OCI-LY3 (cell line): ENCODE data around the gene VPS29.

Experiments used
- H2AFZ ChIP-seq: fragments of 200-600, 300-600 bp; shearing (Covaris generic); 2 replicates; pipeline ENCODE4 v1.6.0; 2014; ENCODE audit warnings: antibody characterized with exemption, low read depth, low read length
- H3K27ac ChIP-seq: fragments of 200-600, 300-600 bp; sonication (generic); 2 replicates; pipeline ENCODE4 v1.5.1; 2014; ENCODE audit warnings: mild to moderate bottlenecking, low read length, moderate library complexity, mixed read lengths
- H3K27me3 ChIP-seq: fragments of 200-600, 300-600 bp; sonication (generic); 2 replicates; pipeline ENCODE4 v1.6.1; 2014; ENCODE audit warnings: low read depth, low read length, mixed read lengths
- H3K36me3 ChIP-seq: fragments of 200-600, 300-600 bp; sonication (generic); replicated peaks from 2 replicates; pipeline ENCODE3; 2014; ENCODE audit warnings: low read depth, low read length, mixed read lengths
- H3K4me1 ChIP-seq: fragments of 300-600, 200-600 bp; sonication (generic); 2 replicates; pipeline ENCODE4 v1.6.1; 2014; ENCODE audit warnings: low read length, mixed read lengths
- H3K4me2 ChIP-seq: fragments of 200-600, 300-600 bp; sonication (generic); 2 replicates; pipeline ENCODE4 v1.6.1; 2014; ENCODE audit warnings: low read length, mixed read lengths
- H3K4me3 ChIP-seq: fragments of 300-600, 200-600 bp; sonication (generic); 2 replicates; pipeline ENCODE4 v1.5.1; 2014; ENCODE audit warnings: antibody characterized with exemption, mild to moderate bottlenecking, low read length, moderate library complexity
- H3K79me2 ChIP-seq: fragments of 300-600, 200-600 bp; shearing (Covaris generic); 2 replicates; pipeline ENCODE4 v1.6.1; 2014; ENCODE audit warnings: mild to moderate bottlenecking, low read length, mixed read lengths
- H3K9ac ChIP-seq: fragments of 300-600, 200-600 bp; shearing (Covaris generic); 2 replicates; pipeline ENCODE4 v1.6.0; 2014; ENCODE audit warnings: mild to moderate bottlenecking, low read length, moderate library complexity
- H3K9me3 ChIP-seq: fragments of 200-600, 300-600 bp; shearing (Covaris generic); 2 replicates; pipeline ENCODE4 v1.6.1; 2014; ENCODE audit warnings: low read length, mixed read lengths; ENCODE audit not compliant: insufficient read depth
- H4K20me1 ChIP-seq: fragments of 200-600, 300-600 bp; sonication (generic); 2 replicates; pipeline ENCODE4 v1.6.1; 2016; ENCODE audit warnings: low read length, mixed read lengths; ENCODE audit not compliant: insufficient read depth
- EZH2phosphoT487 ChIP-seq: fragments of 200-600 bp; shearing (Covaris generic); IDR thresholded peaks from 2 replicates; pipeline ENCODE4 v1.6.1; 2018; ENCODE audit warnings: antibody characterized with exemption, mixed run types, low read depth
- TF ChIP-seq, protein P1 (sequence below): fragments of 200-600, 300-600 bp; sonication (generic); IDR thresholded peaks from 2 replicates; pipeline ENCODE4 v1.5.1; 2014; ENCODE audit warnings: antibody characterized with exemption, low read length, low read depth

VPS29 gene

DNA sequence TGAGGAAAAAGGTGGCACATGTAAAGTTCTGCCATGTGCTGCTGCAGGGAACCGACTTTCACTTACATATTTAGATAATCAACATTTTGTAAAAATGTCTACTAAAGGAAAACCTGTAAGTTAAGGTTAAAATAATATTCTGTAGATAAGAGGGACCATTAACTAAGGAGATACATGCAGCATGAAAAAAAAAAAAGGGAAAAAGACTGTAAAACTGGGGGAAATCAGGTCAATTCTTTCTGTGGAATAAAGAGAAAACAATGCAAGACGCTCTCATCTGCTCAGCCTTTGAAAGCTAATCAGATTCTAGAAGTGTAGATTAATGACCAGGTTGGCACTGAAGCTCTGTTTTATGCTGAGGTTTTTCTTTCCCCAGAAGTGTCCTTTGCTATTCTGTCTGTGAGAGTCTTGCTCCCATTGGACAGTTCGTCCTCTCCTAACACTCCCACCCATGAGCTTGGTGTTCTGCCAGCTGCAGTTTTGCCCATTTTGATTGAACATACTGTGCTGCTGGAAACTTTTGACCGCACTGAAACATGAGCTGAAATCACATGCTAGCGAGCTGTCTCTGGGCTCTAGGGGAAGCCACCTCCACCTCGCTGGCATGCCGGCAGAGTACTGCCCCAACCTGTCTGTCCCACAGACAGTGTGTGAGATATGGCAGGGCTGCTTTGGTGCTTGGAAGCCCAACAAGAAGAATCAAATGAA, 41.5 kb upstream of the VPS29 start:
- Histone ChIP-seq H3K4me2 (no peak overlapping the region), H3K9me3 (no peaks in the 10 kb centered on the region), H3K4me3 (no peak overlapping the region), H2AFZ (no peak overlapping the region), H3K79me2 (peaks cover 51% of the 10 kb centered on the region), H3K36me3 (peaks cover 55% of the 10 kb centered on the region), H3K4me1 (peaks cover 11% of the 10 kb centered on the region), H4K20me1 (peaks cover 50% of the 10 kb centered on the region), H3K27ac (no peak overlapping the region), H3K9ac (no peak overlapping the region), H3K27me3 (no peaks in the 10 kb centered on the region)
- TF ChIP-seq, protein P1, sequence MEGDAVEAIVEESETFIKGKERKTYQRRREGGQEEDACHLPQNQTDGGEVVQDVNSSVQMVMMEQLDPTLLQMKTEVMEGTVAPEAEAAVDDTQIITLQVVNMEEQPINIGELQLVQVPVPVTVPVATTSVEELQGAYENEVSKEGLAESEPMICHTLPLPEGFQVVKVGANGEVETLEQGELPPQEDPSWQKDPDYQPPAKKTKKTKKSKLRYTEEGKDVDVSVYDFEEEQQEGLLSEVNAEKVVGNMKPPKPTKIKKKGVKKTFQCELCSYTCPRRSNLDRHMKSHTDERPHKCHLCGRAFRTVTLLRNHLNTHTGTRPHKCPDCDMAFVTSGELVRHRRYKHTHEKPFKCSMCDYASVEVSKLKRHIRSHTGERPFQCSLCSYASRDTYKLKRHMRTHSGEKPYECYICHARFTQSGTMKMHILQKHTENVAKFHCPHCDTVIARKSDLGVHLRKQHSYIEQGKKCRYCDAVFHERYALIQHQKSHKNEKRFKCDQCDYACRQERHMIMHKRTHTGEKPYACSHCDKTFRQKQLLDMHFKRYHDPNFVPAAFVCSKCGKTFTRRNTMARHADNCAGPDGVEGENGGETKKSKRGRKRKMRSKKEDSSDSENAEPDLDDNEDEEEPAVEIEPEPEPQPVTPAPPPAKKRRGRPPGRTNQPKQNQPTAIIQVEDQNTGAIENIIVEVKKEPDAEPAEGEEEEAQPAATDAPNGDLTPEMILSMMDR, result no peak
- no peak for TF ChIP-seq EZH2phosphoT487

DNA sequence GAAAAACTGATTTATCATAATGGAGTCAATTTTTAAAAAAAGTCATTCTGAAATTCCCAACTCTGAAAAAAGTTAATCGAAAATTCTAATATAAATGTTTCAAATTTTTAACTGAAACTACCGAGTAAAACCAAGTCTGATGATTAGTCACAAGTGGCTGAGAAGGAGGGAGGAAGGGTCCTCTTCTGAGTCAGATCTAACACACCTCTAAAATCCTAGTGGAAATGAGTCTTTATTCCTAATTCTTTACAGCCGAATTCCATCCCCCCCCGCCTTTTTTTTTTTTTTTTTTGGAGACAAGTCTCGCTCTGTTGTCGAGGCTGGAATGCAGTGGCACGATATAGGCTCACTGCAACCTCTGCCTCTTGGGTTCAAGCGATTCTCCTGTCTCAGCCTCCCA, 38.1 kb upstream of the VPS29 start:
- Histone ChIP-seq H2AFZ (no peak overlapping the region), H3K9ac (no peak overlapping the region), H3K27ac (no peak overlapping the region), H3K9me3 (no peaks in the 10 kb centered on the region), H3K4me1 (peaks cover 11% of the 10 kb centered on the region), H3K4me3 (no peak overlapping the region), H3K27me3 (no peaks in the 10 kb centered on the region), H3K79me2 (peaks cover 25% of the 10 kb centered on the region), H3K36me3 (peaks cover 72% of the 10 kb centered on the region), H3K4me2 (no peak overlapping the region), H4K20me1 (peaks cover 47% of the 10 kb centered on the region)
- TF ChIP-seq, protein P1, result no peak
- TF ChIP-seq EZH2phosphoT487, result no peak

DNA sequence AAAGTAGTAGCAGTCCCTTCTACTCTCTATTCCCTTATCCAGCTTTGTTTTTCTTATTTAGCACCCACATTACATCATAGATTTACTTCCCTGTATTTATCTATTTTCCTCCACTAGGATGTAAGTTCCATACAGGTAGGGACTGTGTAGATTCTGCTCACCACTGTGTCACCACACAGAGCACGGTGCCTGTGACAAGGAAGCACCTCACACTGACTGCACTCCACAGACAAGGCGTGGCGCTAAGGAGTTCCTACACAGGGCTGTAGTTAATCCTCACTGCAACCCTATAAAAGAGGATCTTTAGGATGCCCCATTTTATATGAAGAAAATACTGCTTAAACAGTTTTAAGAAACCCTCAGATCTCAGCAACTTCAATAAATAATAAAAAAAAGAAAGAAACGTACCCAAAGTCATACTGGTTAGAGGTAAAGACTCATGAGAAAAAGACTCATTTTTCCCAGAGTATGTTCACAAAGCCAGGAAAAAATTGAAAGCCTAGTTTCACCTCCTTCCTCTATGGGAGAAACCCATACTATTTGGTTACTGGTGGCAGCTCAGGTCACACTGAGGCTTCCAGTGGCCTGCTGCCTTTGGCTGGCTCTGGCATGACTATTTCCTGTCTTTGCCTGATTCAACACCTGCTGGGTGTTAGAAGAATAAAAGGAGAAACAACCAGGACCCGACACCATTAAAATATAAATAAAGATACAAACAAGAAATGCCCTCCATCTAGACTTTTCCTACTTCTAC, 37.1 kb upstream of the VPS29 start:
- H3K9ac ChIP-seq, result no peak overlapping the region
- H3K36me3 ChIP-seq, result peaks cover 78% of the 10 kb centered on the region
- H3K4me1 ChIP-seq, result peaks cover 11% of the 10 kb centered on the region
- peaks cover 57% of the 10 kb centered on the region for H4K20me1 ChIP-seq
- no peak overlapping the region for H2AFZ ChIP-seq
- no peak for TF ChIP-seq EZH2phosphoT487
- TF ChIP-seq, protein P1, result no peak
- peaks cover 25% of the 10 kb centered on the region for H3K79me2 ChIP-seq
- no peaks in the 10 kb centered on the region for H3K9me3 ChIP-seq
- H3K27me3 ChIP-seq, result no peaks in the 10 kb centered on the region
- H3K27ac ChIP-seq, result no peak overlapping the region
- H3K4me2 ChIP-seq, result no peak overlapping the region
- no peak overlapping the region for H3K4me3 ChIP-seq

DNA sequence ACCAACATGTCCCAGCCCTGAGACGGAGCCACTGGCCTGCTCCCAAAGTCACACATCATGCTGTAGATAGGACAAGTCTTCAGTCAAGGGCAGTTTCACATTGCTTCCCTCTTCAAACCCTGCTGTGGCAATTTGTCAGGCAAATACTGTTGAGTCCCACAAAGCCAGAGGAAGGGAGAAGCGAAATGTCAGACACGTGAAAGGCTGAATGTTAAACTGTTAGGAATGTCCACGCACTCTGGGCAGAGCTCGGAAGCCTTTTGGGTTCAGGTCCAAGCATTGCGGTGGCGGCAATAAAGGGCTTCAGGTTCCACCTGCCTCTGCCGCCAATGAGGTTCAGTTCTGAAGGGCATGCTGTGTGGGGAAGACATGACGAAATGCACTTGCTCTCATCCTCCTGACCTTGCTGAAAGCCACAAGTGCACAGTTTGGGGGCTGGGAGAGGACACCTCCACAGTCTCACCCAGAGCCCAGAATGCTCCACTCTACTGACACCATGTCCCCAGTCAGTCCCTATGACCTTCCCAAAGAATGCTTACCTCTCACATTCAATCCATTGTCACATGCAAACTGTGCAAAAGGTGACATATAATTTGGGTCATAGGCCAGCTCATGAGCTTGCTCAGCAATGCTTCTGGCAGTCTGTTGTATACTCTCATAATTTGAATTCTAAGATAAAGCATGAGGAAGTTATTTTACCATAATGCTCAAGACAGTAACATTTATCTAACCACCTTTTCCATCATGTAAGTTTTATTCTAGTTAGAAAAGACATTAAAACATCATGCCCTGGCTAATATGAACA, 35.9 kb upstream of the VPS29 start:
- H3K4me1 ChIP-seq, result peaks cover 17% of the 10 kb centered on the region
- no peaks in the 10 kb centered on the region for H3K27me3 ChIP-seq
- H3K79me2 ChIP-seq, result peaks cover 20% of the 10 kb centered on the region
- H2AFZ ChIP-seq, result no peak overlapping the region
- peaks cover 57% of the 10 kb centered on the region for H4K20me1 ChIP-seq
- no peak overlapping the region for H3K27ac ChIP-seq
- TF ChIP-seq, protein P1, result no peak
- TF ChIP-seq EZH2phosphoT487, result no peak
- no peak overlapping the region for H3K4me3 ChIP-seq
- peaks cover 73% of the 10 kb centered on the region for H3K36me3 ChIP-seq
- no peak overlapping the region for H3K9ac ChIP-seq
- no peak overlapping the region for H3K4me2 ChIP-seq
- no peaks in the 10 kb centered on the region for H3K9me3 ChIP-seq
